ENCODE data around the gene STARD8. TPM values are rescaled to one million over a fixed set of nuclear protein-coding genes. Genes with fewer than 3 reads are reported as not detected.
"Not testable (repeated sequence)": the region's sequence is repeated elsewhere in the genome, so short reads cannot be mapped to it uniquely, and the experiment has no call there.

Gene STARD8
- total RNA-seq, 8 experiments from 2014 or later, result 0.24 to 5.0 (median 0.48) TPM

DNA sequence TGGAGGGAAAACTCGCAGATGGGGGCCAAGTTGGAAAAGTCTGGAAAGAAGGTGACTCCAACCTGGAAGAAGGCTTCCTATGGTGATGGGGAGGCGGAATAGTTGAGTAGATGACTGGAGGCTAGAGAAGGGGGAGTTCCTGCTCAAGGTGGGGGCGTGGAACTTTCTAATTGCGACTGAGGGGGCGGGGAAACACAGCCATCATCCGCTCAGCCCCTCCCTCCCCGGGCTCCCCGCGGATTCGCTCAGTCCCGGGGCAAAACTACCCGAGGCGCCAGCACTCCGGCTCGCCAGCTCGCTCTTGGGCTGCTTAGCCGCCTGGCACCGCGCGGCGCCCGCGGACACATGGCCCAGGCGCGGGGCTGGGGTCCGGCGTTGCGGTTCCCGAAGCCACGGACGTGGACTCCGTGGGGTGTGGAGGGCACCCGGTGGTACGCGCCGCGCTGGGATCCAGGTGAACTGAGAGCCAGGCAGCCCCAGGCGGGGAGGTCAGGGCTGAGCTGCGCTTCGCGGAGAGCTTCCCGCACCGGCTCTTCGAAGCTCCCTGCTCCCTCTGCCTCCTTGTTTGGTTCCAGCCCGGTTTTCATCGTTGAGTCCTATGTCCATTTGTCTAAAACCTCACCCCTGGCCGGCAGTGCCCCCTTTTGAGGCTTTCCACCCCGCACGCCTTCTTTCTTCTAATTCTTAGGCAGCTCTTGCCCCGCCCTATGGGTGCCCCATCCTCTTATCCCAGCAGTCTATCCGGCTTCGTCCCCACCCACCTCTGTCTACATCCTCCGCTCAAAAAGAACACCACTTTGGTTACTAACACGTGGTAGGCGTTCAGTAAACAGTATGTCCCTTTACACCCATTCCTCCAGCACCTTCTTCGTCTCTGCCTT lies 38.9 kb downstream of the STARD8 start:
- Histone ChIP-seq H3K4me3 (peak overlapping the region in 1 of 5 donors; percentile 6), H3K27ac (no peak overlapping the region)
- WGBS, 10 experiments, result 25 to 89% (median 27%) methylated on average over 1 to 14 of the region's 56 CpGs; no CpG with 5 or more reads in 5 of the 10 experiments

GRCh38 chrX:68688931-68689330 lies 41.5 kb downstream of the STARD8 start:
- no CpG with 5 or more reads among the region's 8 CpGs for WGBS, 10 experiments
- H3K4me1 ChIP-seq (replicated peaks in 1 of 2); ATAC-seq (replicated peaks in 6 of 8); in situ Hi-C loops (cut with MboI; ENCODE audit: low pct_unique_long_range_greater_than_20kb in 2 of 9, low sequenced_read_pairs in 9 of 9, unreplicated experiment in 9 of 9); H3K27ac ChIP-seq; H3K4me3 ChIP-seq: not testable (repeated sequence)

More for the DNA sequence above, 38.9 kb downstream of the STARD8 start:
- H3K4me1 ChIP-seq (replicated peaks in 1 of 2), result peaks cover 0 to 3% of the 10 kb centered on the region in 2 donors
- peak; percentile 44 to 77 (median 50) for ATAC-seq (replicated peaks in 6 of 8)
- in situ Hi-C loops (cut with MboI; ENCODE audit: low pct_unique_long_range_greater_than_20kb in 2 of 9, low sequenced_read_pairs in 9 of 9, unreplicated experiment in 9 of 9), result no loop called here

- H3K27ac ChIP-seq, result no peak overlapping the region
- WGBS, 10 experiments, result no CpG with 5 or more reads among the region's 4 CpGs
- ATAC-seq (replicated peaks in 6 of 8), result no peak
- H3K4me1 ChIP-seq (replicated peaks in 1 of 2), result peaks cover 0 to 5% of the 10 kb centered on the region in 2 donors
- H3K4me3 ChIP-seq, result no peak overlapping the region
- in situ Hi-C loops (cut with MboI; ENCODE audit: low pct_unique_long_range_greater_than_20kb in 2 of 9, low sequenced_read_pairs in 9 of 9, unreplicated experiment in 9 of 9), result no loop called here
Measured at GRCh38 chrX:68690936-68691501, 43.6 kb downstream of the STARD8 start.

- WGBS, 10 experiments, result 76% methylated on average over 2 of the region's 2 CpGs; no CpG with 5 or more reads in 9 of the 10 experiments
- in situ Hi-C loops (cut with MboI; ENCODE audit: low pct_unique_long_range_greater_than_20kb in 2 of 9, low sequenced_read_pairs in 9 of 9, unreplicated experiment in 9 of 9), result no loop called here
- Histone ChIP-seq H3K4me1 (replicated peaks in 1 of 2) (peaks cover 0 to 2% of the 10 kb centered on the region in 2 donors), H3K4me3 (no peak overlapping the region), H3K27ac (no peak overlapping the region)
- no peak for ATAC-seq (replicated peaks in 6 of 8)
Measured at GRCh38 chrX:68691921-68692320, 44.5 kb downstream of the STARD8 start.

GRCh38 chrX:68692651-68693050 lies 45.2 kb downstream of the STARD8 start:
- Histone ChIP-seq H3K4me1 (replicated peaks in 1 of 2) (peaks cover 0 to 2% of the 10 kb centered on the region in 2 donors), H3K4me3 (no peak overlapping the region), H3K27ac (no peak overlapping the region)
- in situ Hi-C loops (cut with MboI; ENCODE audit: low pct_unique_long_range_greater_than_20kb in 2 of 9, low sequenced_read_pairs in 9 of 9, unreplicated experiment in 9 of 9), result no loop called here
- no peak for ATAC-seq (replicated peaks in 6 of 8)
- WGBS, 10 experiments, result 29% methylated on average over 1 of the region's 1 CpG; no CpG with 5 or more reads in 9 of the 10 experiments

DNA sequence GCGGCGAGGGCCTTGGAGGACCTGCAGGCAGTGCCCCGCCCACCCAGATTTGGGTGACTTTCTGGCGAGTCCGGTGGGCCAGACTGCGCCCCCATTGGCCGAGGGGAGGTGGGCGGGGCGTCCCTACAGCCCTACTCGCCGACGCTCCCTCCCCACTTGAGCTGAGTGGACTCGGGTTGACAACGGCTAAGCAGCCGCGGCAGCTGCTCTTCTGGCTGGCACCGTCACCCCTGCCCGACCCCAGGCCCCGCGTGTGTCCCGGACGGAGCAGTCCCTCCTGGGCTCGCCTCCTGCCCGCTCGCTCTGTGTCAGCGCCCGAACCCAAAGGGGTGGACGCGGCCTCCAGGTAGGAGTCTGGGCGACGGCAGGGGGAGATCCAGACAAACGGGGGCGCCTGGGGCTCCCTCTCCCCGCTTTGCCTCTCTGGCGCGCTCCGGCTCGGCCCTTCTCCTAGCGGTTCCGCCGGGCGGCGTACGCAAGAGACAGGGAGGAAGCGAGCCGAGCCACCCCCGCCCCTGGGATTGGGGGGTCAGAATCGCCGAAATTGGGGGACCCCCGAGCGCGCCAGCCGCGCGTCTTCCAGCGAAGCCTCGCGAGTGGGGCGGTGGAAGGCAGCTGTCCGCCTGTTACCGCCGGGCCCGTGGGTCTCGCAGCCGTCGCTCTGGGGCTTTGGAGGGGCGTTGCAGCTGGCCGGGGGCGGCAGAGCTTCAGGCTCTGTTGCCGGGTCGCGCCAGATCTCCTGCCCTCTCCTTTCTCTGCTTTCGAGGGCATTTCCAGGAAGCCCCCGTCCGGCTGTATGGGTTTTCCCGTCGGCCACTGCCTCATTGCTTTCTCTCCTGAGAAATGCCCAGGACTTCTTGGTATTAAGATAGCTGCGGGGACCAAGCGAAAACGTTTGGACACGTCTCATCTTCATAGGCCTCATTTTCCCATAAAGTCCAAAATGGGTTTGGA lies 46.3 kb downstream of the STARD8 start:
- no peak overlapping the region for H3K27ac ChIP-seq
- peak overlapping the region; percentile 38 to 60 (median 40) for H3K4me3 ChIP-seq
- H3K4me1 ChIP-seq (replicated peaks in 1 of 2), result peaks cover 0 to 2% of the 10 kb centered on the region in 2 donors
- in situ Hi-C loops (cut with MboI; ENCODE audit: low pct_unique_long_range_greater_than_20kb in 2 of 9, low sequenced_read_pairs in 9 of 9, unreplicated experiment in 9 of 9), result no loop called here
- ATAC-seq (replicated peaks in 6 of 8), result peak; percentile 73 to 97 (median 96)
- WGBS, 10 experiments, result 33 to 60% methylated on average over 1 to 6 of the region's 81 CpGs; no CpG with 5 or more reads in 8 of the 10 experiments

- Histone ChIP-seq H3K4me3 (peak overlapping the region in 2 of 5 donors; percentile 49 to 60), H3K4me1 (replicated peaks in 1 of 2) (peaks cover 0 to 2% of the 10 kb centered on the region in 2 donors), H3K27ac (no peak overlapping the region)
- 70 to 80% (median 80%) methylated on average over 1 to 5 of the region's 17 CpGs; no CpG with 5 or more reads in 7 of the 10 experiments for WGBS, 10 experiments
- peak in 1 of 8 experiments; percentile 6 for ATAC-seq (replicated peaks in 6 of 8)
- in situ Hi-C loops (cut with MboI; ENCODE audit: low pct_unique_long_range_greater_than_20kb in 2 of 9, low sequenced_read_pairs in 9 of 9, unreplicated experiment in 9 of 9), result no loop called here
Measured at GRCh38 chrX:68694435-68695205, 47.2 kb downstream of the STARD8 start.

DNA sequence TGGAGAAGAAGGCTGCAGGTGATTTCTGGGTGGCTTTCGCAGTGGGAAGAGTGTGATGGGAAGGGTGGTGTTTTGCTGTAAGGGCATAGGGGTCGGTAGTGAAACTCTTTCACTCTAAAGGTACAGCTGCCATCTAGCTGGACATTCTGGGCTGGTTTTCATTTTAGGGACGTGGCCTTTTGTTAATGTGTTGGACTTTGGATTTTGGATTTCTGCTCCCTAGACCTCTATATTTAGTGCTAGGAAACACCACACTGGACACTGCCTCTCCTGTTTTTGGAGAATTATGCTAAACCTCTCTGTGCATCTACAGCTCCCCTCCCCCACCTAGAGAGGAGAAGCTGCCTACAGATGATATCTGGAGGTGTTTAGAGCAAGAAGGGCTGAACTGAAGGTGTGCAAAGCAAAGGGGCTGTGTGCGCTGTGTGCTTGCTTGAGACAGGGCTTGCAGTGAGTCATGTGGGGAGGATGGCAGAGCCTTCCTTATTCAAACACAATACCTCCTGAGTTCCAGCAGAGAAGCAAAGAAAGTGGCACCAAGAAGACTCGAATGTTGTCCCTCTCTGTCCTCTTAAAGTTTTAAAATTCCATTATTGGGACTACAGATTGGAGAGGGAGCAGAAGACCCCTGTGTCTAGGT lies 47.9 kb downstream of the STARD8 start:
- no peak for ATAC-seq (replicated peaks in 6 of 8)
- no peak overlapping the region for H3K4me3 ChIP-seq
- in situ Hi-C loops (cut with MboI; ENCODE audit: low pct_unique_long_range_greater_than_20kb in 2 of 9, low sequenced_read_pairs in 9 of 9, unreplicated experiment in 9 of 9), result no loop called here
- WGBS, 10 experiments, result 40 to 72% (median 49%) methylated on average over 1 to 3 of the region's 5 CpGs; no CpG with 5 or more reads in 6 of the 10 experiments
- H3K4me1 ChIP-seq (replicated peaks in 1 of 2), result peaks cover 0 to 2% of the 10 kb centered on the region in 2 donors
- no peak overlapping the region for H3K27ac ChIP-seq

DNA sequence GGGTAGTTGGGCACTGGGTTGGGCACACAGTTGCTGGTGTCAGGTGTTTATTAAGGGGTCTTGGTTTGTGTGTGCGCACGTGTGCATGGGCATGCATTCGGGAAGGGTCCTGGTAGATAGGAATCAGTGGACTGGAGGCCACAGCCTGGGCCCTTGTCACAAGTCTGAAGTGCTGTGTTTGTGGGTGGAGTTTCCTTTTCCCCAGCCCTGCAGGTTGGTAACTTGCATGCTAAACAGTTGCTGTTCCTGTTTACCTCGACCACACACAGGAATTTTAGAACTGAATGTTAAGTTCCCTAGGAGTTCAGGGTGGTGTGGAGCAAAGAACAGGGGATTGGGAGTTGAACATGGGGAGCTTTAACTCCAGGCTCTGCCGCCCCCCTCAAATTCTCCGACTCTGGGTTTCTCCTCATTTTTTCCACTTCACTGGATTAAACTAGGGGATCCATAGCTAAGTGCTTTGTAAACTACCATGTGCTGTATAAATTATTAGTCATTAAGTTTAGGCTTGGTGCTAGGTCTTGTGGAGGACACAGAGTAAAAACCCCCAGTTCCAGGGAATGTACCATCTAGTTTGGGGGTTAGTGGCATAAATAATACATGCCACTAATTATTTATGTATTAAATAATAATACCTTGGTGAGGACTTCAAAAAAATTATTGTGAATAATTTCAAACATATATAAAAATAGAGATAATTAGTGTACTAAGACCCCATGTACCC lies 49.0 kb downstream of the STARD8 start:
- Histone ChIP-seq H3K4me3 (no peak overlapping the region), H3K27ac (no peak overlapping the region), H3K4me1 (replicated peaks in 1 of 2) (peaks cover 0 to 2% of the 10 kb centered on the region in 2 donors)
- 27 to 50% methylated on average over 3 to 5 of the region's 6 CpGs; no CpG with 5 or more reads in 8 of the 10 experiments for WGBS, 10 experiments
- in situ Hi-C loops (cut with MboI; ENCODE audit: low pct_unique_long_range_greater_than_20kb in 2 of 9, low sequenced_read_pairs in 9 of 9, unreplicated experiment in 9 of 9), result no loop called here
- ATAC-seq (replicated peaks in 6 of 8), result no peak

DNA sequence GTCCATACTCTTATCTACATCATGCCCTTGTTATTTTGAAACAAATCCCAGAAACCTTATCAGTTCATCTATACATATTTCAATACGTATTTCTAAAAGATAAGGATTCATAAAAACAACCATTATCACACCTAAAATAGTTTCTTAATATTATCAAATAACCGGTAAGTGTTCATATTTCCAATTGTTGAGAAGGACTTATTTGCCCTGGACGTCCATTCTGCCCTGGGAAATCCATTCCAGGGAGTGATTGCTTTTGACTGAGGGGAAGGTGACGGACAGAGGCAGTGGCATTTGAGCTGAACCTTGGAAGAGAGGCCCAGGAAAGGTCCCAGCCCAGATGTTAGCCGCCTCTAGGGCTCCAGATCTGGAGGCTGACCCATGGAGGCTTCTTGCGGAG lies 49.6 kb downstream of the STARD8 start:
- 8 to 100% (median 75%) methylated on average over 1 to 5 of the region's 6 CpGs; no CpG with 5 or more reads in 4 of the 10 experiments for WGBS, 10 experiments
- no peak overlapping the region for H3K4me3 ChIP-seq

GRCh38 chrX:68697465-68698125 lies 50.1 kb downstream of the STARD8 start:
- no peak overlapping the region for H3K4me3 ChIP-seq
- ATAC-seq (replicated peaks in 6 of 8), result no peak
- 58% methylated on average over 3 of the region's 6 CpGs; no CpG with 5 or more reads in 9 of the 10 experiments for whole genome bisulfite sequencing, 10 experiments
- in situ Hi-C loops (cut with MboI; ENCODE audit: low pct_unique_long_range_greater_than_20kb in 2 of 9, low sequenced_read_pairs in 9 of 9, unreplicated experiment in 9 of 9), result no loop called here
- peaks cover 0 to 2% of the 10 kb centered on the region in 2 donors for H3K4me1 ChIP-seq (replicated peaks in 1 of 2)
- no peak overlapping the region for H3K27ac ChIP-seq

More for the DNA sequence above, 49.6 kb downstream of the STARD8 start:
- Histone ChIP-seq H3K27ac (no peak overlapping the region), H3K4me1 (replicated peaks in 1 of 2) (peaks cover 0 to 2% of the 10 kb centered on the region in 2 donors)
- in situ Hi-C loops (cut with MboI; ENCODE audit: low pct_unique_long_range_greater_than_20kb in 2 of 9, low sequenced_read_pairs in 9 of 9, unreplicated experiment in 9 of 9), result no loop called here
- no peak for ATAC-seq (replicated peaks in 6 of 8)

Measured in motor neuron (in vitro differentiated cells).